ENCODE measurements around the gene CACNB2. TPM values are rescaled to one million over a fixed set of nuclear protein-coding genes. Genes with fewer than 3 reads are reported as not detected.

CACNB2 gene
- total RNA-seq, 1 experiment from 2014 or later = not detected

DNA sequence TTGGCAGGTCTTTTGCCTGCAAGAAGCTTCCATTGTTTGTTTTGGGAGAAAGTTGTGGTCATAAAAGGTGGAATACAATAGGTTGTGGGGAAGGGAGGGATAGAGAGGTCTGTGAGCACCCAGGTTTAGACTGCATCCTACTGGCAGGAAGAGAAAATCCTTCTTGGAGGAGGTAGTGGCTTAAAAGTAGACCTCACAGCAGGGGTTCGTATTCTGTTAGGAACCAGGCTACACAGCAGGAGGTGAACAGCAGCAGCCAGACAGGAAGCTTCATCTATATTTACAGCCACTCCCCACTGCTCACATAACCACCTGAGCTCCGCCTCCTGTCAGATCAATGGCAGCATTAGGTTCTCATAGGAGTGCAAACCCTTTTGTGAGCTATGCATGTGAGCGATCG, 265.9 kb downstream of the CACNB2 start:
- H3K27me3 Mint-ChIP-seq (ENCODE audit: unreplicated experiment) = peaks cover 7% of the 10 kb centered on the region
- BruUV-seq (replicated peaks) = no TSS peak
- H3K4me1 Mint-ChIP-seq (ENCODE audit: low read depth, unreplicated experiment) = peaks cover 2% of the 10 kb centered on the region
- DNase-seq = no peak
- no peak overlapping the region for H3K4me3 Mint-ChIP-seq (ENCODE audit: low read depth, unreplicated experiment)
- CTCF ChIA-PET = no interaction called here
- no peak overlapping the region for H3K27ac Mint-ChIP-seq (ENCODE audit: unreplicated experiment)
- TF ChIP-seq, protein P1, sequence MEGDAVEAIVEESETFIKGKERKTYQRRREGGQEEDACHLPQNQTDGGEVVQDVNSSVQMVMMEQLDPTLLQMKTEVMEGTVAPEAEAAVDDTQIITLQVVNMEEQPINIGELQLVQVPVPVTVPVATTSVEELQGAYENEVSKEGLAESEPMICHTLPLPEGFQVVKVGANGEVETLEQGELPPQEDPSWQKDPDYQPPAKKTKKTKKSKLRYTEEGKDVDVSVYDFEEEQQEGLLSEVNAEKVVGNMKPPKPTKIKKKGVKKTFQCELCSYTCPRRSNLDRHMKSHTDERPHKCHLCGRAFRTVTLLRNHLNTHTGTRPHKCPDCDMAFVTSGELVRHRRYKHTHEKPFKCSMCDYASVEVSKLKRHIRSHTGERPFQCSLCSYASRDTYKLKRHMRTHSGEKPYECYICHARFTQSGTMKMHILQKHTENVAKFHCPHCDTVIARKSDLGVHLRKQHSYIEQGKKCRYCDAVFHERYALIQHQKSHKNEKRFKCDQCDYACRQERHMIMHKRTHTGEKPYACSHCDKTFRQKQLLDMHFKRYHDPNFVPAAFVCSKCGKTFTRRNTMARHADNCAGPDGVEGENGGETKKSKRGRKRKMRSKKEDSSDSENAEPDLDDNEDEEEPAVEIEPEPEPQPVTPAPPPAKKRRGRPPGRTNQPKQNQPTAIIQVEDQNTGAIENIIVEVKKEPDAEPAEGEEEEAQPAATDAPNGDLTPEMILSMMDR (IDR thresholded peaks at IDR 0.05; ENCODE audit: unreplicated experiment) = no peak
- no peaks in the 10 kb centered on the region for H3K9me3 Mint-ChIP-seq (ENCODE audit: low read depth, unreplicated experiment)
- no peaks in the 10 kb centered on the region for H3K36me3 Mint-ChIP-seq (ENCODE audit: insufficient read depth, unreplicated experiment)
- intact Hi-C loops (cut with micrococcal nuclease; ENCODE audit: unreplicated experiment) = no loop called here

DNA sequence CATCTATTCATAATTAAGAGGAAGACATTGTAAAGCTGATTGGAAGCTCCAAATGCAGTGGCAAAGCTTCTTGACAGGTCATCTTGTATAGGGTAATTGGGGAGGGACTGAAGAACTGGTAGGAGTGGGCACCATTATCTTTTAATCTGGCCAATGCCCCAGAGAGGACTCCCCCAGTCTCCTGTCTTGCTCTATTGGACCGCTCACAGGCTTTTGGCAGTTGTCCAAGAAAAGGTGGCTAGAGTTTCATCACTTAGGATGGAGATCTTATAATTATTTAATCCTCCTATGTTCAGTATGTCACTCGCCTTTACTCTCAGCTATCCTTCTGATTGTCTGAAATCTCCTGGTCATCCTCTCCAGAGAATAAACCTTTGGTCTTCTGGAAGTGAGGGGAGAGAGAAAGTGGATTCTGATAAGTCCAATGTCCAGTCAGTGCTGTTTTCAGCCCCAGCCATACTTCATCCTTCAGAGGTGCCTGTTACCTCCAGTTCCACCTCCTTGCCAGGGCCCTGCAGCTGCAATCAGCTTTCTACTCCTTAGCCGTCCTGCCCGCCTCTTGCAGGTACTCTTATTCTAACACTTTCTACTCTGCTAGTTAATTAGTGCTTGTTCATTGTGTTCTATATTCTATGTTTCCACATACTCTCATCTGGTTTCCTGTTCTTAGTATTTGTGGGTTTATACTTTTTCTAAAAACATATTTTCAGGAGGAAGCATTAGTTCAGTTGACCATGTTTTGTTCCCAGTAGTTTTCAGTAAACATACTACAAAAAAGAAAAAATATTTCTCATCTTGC, 269.6 kb downstream of the CACNB2 start:
- Mint-ChIP-seq H3K36me3 (ENCODE audit: insufficient read depth, unreplicated experiment) (no peaks in the 10 kb centered on the region), H3K27me3 (ENCODE audit: unreplicated experiment) (no peaks in the 10 kb centered on the region), H3K9me3 (ENCODE audit: low read depth, unreplicated experiment) (peaks cover 2% of the 10 kb centered on the region), H3K27ac (ENCODE audit: unreplicated experiment) (no peak overlapping the region), H3K4me3 (ENCODE audit: low read depth, unreplicated experiment) (no peak overlapping the region), H3K4me1 (ENCODE audit: low read depth, unreplicated experiment) (no peaks in the 10 kb centered on the region)
- CTCF ChIA-PET = no interaction called here
- TF ChIP-seq, protein P1 (IDR thresholded peaks at IDR 0.05; ENCODE audit: unreplicated experiment) = no peak
- intact Hi-C loops (cut with micrococcal nuclease; ENCODE audit: unreplicated experiment) = no loop called here
- no peak for DNase-seq
- BruUV-seq (replicated peaks) = no TSS peak

- BruUV-seq (replicated peaks) = no TSS peak
- Mint-ChIP-seq H3K36me3 (ENCODE audit: insufficient read depth, unreplicated experiment) (no peaks in the 10 kb centered on the region), H3K27me3 (ENCODE audit: unreplicated experiment) (no peaks in the 10 kb centered on the region), H3K27ac (ENCODE audit: unreplicated experiment) (no peak overlapping the region), H3K9me3 (ENCODE audit: low read depth, unreplicated experiment) (peaks cover 10% of the 10 kb centered on the region), H3K4me3 (ENCODE audit: low read depth, unreplicated experiment) (no peak overlapping the region), H3K4me1 (ENCODE audit: low read depth, unreplicated experiment) (no peaks in the 10 kb centered on the region)
- CTCF ChIA-PET = interaction anchor here (0.6 kb wide), 1 partner anchor 13 kb away, joined by 3 read pairs; no protein-coding TSS in a partner anchor
- no peak for DNase-seq
- intact Hi-C loops (cut with micrococcal nuclease; ENCODE audit: unreplicated experiment) = no loop called here
- TF ChIP-seq, protein P1 (IDR thresholded peaks at IDR 0.05; ENCODE audit: unreplicated experiment) = no peak
These were observed 273.8 kb downstream of the CACNB2 start for GRCh38 chr10:18414061-18414460.

DNA sequence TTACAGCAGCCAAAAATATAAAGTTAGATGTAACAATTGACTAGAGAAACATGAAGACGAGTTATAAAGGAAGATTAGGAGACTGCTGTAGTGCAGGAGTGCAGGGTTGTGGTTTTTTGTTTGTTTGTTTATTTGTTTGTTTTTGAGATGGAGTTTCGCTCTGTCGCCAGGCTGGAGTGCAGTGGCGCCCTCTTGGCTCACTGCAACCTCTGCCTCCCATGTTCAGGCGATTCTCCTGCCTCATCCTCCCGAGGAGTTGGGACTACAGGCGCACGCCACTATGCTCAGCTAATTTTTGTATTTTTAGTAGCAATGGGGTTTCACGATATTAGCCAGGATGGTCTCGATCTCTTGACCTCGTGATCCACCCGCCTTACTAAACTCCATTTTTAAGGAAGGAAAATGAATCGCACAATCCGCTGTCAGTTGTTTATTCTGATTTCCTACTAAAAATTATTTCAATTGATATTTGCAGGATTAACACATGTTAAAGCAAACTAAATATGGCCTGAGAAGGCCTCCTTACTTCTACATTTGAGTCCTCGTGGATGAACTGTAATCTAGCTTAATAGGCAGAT, 277.8 kb downstream of the CACNB2 start:
- TF ChIP-seq, protein P1 (IDR thresholded peaks at IDR 0.05; ENCODE audit: unreplicated experiment) = no peak
- H3K36me3 Mint-ChIP-seq (ENCODE audit: insufficient read depth, unreplicated experiment) = no peaks in the 10 kb centered on the region
- H3K4me1 Mint-ChIP-seq (ENCODE audit: low read depth, unreplicated experiment) = no peaks in the 10 kb centered on the region
- no peak for DNase-seq
- H3K27ac Mint-ChIP-seq (ENCODE audit: unreplicated experiment) = no peak overlapping the region
- CTCF ChIA-PET = no interaction called here
- BruUV-seq (replicated peaks) = no TSS peak
- no peaks in the 10 kb centered on the region for H3K27me3 Mint-ChIP-seq (ENCODE audit: unreplicated experiment)
- H3K4me3 Mint-ChIP-seq (ENCODE audit: low read depth, unreplicated experiment) = no peak overlapping the region
- intact Hi-C loops (cut with micrococcal nuclease; ENCODE audit: unreplicated experiment) = no loop called here
- H3K9me3 Mint-ChIP-seq (ENCODE audit: low read depth, unreplicated experiment) = peaks cover 13% of the 10 kb centered on the region

Data from Calu3 (cell line).